OCI-LY3 (cell line): ENCODE results near the gene C14orf119.

Experiments
- CTCF ChIP-seq: fragments of 200-600, 300-600 bp; sonication (generic); IDR thresholded peaks from 2 replicates; pipeline ENCODE4 v1.5.1; 2014; ENCODE audit warnings: antibody characterized with exemption, low read length, low read depth
- EZH2phosphoT487 ChIP-seq: fragments of 200-600 bp; shearing (Covaris generic); IDR thresholded peaks from 2 replicates; pipeline ENCODE4 v1.6.1; 2018; ENCODE audit warnings: antibody characterized with exemption, mixed run types, low read depth

- no peak for TF ChIP-seq CTCF
- no peak for TF ChIP-seq EZH2phosphoT487
Observed at GRCh38 chr14:23137192-23137812, 42.0 kb downstream of the C14orf119 start.
